GM12892 (cell line): ENCODE data around the gene CLECL1.
"Not testable (repeated sequence)": the region's sequence is repeated elsewhere in the genome, so short reads cannot be mapped to it uniquely, and the experiment has no call there.

Experiments
- DNase-seq: peaks from one replicate; pipeline ENCODE4 v3.0.0; 2011; ENCODE audit not compliant: insufficient read length
- FAIRE-seq: peaks from 2 replicates; lab custom pipeline; 2011; peaks lifted over from hg19 to GRCh38; lab: Jason Lieb, UNC
- POLR2A ChIP-seq: IDR thresholded peaks from 2 replicates; pipeline ENCODE4 v1.6.1; 2011; ENCODE audit warnings: low read depth, low read length, control low read depth
- POLR2AphosphoS5 ChIP-seq: IDR thresholded peaks from 2 replicates; pipeline ENCODE4 v1.6.1; 2011; ENCODE audit warnings: low read depth, low read length, control low read depth
- TAF1 ChIP-seq: IDR thresholded peaks from 2 replicates; pipeline ENCODE4 v1.6.1; 2011; ENCODE audit warnings: low read depth, mild to moderate bottlenecking, control low read depth, low read length, borderline replicate concordance

The CLECL1 gene

GRCh38 chr12:9697619-9698018 lies 35.3 kb downstream of the CLECL1 start:
- peak; percentile 53 for FAIRE-seq
- TF ChIP-seq TAF1 = no peak
- no peak for TF ChIP-seq POLR2AphosphoS5
- TF ChIP-seq POLR2A = no peak
- no peak for DNase-seq

GRCh38 chr12:9695661-9696060 lies 37.2 kb downstream of the CLECL1 start:
- FAIRE-seq, DNase-seq: not testable (repeated sequence)

GRCh38 chr12:9695150-9695549 lies 37.7 kb downstream of the CLECL1 start:
- TF ChIP-seq POLR2AphosphoS5 = peak; percentile 48; the same call in 1 of the 2 replicates
- not testable (repeated sequence) for FAIRE-seq, DNase-seq

- TF ChIP-seq POLR2AphosphoS5 (no peak), POLR2A (no peak), TAF1 (no peak)
- DNase-seq (no peak), FAIRE-seq (no peak)
These were observed 38.7 kb downstream of the CLECL1 start for GRCh38 chr12:9694241-9694640.

GRCh38 chr12:9692909-9693308 lies 40.0 kb downstream of the CLECL1 start:
- DNase-seq (no peak), FAIRE-seq (no peak)
- TF ChIP-seq TAF1 = no peak
- TF ChIP-seq POLR2A = no peak
- TF ChIP-seq POLR2AphosphoS5 = no peak

- DNase-seq = no peak
- FAIRE-seq = peak; percentile 58
- no peak for TF ChIP-seq POLR2A
- TF ChIP-seq TAF1 = no peak
- no peak for TF ChIP-seq POLR2AphosphoS5
These were observed 45.7 kb downstream of the CLECL1 start for GRCh38 chr12:9687228-9687627.

GRCh38 chr12:9685915-9686314 lies 47.0 kb downstream of the CLECL1 start:
- FAIRE-seq (no peak), DNase-seq (no peak)
- TF ChIP-seq TAF1 (no peak), POLR2AphosphoS5 (no peak), POLR2A (no peak)

GRCh38 chr12:9685366-9685765 lies 47.5 kb downstream of the CLECL1 start:
- FAIRE-seq, DNase-seq: not testable (repeated sequence)

GRCh38 chr12:9682949-9683348 lies 49.9 kb downstream of the CLECL1 start:
- FAIRE-seq, DNase-seq: not testable (repeated sequence)

GRCh38 chr12:9682508-9682907 lies 50.4 kb downstream of the CLECL1 start:
- FAIRE-seq = peak; percentile 61
- DNase-seq = not testable (repeated sequence)

- DNase-seq (no peak), FAIRE-seq (no peak)
- TF ChIP-seq POLR2A = no peak; the same call in none of the 2 replicates
- TF ChIP-seq POLR2AphosphoS5 = no peak
- TF ChIP-seq TAF1 = no peak
These were observed 58.7 kb downstream of the CLECL1 start for GRCh38 chr12:9674226-9674590.

- FAIRE-seq (peak; percentile 93), DNase-seq (no peak)
- TF ChIP-seq POLR2AphosphoS5 = peak; percentile 64; the same call in 1 of the 2 replicates
- peak; percentile 61 for TF ChIP-seq POLR2A
- TF ChIP-seq TAF1 = no peak
These were observed 59.3 kb downstream of the CLECL1 start for GRCh38 chr12:9673404-9674225.
